Right lobe of liver (tissue), 4 donors: ENCODE measurements around the gene DVL1.

ENCODE experiments used
- CTCF ChIP-seq, 4 donors: fragments of 200-600 bp in 3 of 4; fragments of 450-650 bp in 1 of 4; IDR thresholded peaks; one replicate each; pipeline versions ENCODE4 v1.5.1 to v1.8.0; 2016 to 2022; ENCODE audit warnings: antibody characterized with exemption in 4 of 4, mild to moderate bottlenecking in 2 of 4
- POLR2A ChIP-seq: fragments of 450-650 bp; IDR thresholded peaks from one replicate; pipeline ENCODE4 v1.6.1; 2017; ENCODE audit warnings: antibody characterized with exemption, mild to moderate bottlenecking
- donor health status: DM: no; HTN: no; CAD: no.
- donor health status: DM: no; HTN: no; CAD: no.
- donor health status: DM: no; HTN: yes; CAD: no.

GRCh38 chr1:1358433-1359271 is 9.4 kb upstream of the DVL1 start, which contains the start of gene MXRA8:
- TF ChIP-seq CTCF (IDR thresholded peaks at IDR 0.05) (no peak), POLR2A (no peak)
